ENCODE measurements around the gene RND3.

DNA sequence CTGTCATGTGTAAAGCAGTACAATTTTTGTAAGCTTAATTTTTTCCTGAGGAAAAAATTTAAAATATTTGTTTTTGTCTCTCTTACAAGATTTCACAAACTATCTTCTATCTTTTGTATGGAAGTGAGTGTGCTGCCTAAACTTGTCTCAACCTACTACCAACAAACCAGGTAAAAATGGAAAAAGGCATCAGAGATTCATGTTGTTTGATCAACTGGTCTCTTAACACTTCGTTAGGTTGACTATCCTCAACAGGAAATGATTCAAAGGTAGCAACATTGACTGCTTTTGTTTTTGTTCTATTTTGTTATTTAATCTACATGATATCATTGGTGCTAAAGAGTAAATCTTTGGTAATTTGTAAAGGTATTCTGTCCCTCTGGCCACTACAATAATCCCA is 47.7 kb upstream of the RND3 start:
- TF ChIP-seq NR2C2 (IDR thresholded peaks at IDR 0.05; ENCODE audit: borderline replicate concordance, control insufficient read depth, insufficient read length, low read depth) (no peak), MYC (IDR thresholded peaks at IDR 0.05; ENCODE audit: insufficient read depth, insufficient read length, insufficient replicate concordance, low read length, severe bottlenecking) (no peak), ETV6 (conservative IDR thresholded peaks at IDR 0.05 in 1 of 2, IDR thresholded peaks at IDR 0.05 in 1 of 2; ENCODE audit: borderline replicate concordance in 1 of 2, low read depth in 1 of 2) (no peak), CBX3 (IDR thresholded peaks at IDR 0.05; ENCODE audit: borderline replicate concordance, low read depth) (no peak), POLR2A (IDR thresholded peaks at IDR 0.05; ENCODE audit: low read depth, low read length) (no peak), EP300 (IDR thresholded peaks at IDR 0.05; ENCODE audit: borderline replicate concordance in 1 of 2, control insufficient read depth in 1 of 2, low read depth in 2 of 2, low read length in 2 of 2) (no peak), IKZF1 (conservative IDR thresholded peaks at IDR 0.05) (no peak), EED (IDR thresholded peaks at IDR 0.05; ENCODE audit: low read depth) (no peak)
